HG02885 (cell line): ENCODE data around the gene RIMS3.
A peak's percentile ranks its signal among the peaks of the same experiment; 100 is the strongest.
"Not testable (repeated sequence)": the region's sequence is repeated elsewhere in the genome, so short reads cannot be mapped to it uniquely, and the experiment has no call there.

ENCODE experiments used
- ATAC-seq: cut with Tn5 transposase; IDR thresholded peaks from one replicate; pipeline ENCODE4 v1.9.1; 2021; ENCODE audit warnings: mild to moderate bottlenecking; ENCODE audit not compliant: unreplicated experiment, poor library complexity

RIMS3 gene

GRCh38 chr1:40635763-40636500, 29.6 kb downstream of the RIMS3 start:
- ATAC-seq = no peak

- ATAC-seq = no peak
Measured at GRCh38 chr1:40634901-40635655, 30.4 kb downstream of the RIMS3 start.

GRCh38 chr1:40633931-40634376, 31.5 kb downstream of the RIMS3 start:
- ATAC-seq = no peak

DNA sequence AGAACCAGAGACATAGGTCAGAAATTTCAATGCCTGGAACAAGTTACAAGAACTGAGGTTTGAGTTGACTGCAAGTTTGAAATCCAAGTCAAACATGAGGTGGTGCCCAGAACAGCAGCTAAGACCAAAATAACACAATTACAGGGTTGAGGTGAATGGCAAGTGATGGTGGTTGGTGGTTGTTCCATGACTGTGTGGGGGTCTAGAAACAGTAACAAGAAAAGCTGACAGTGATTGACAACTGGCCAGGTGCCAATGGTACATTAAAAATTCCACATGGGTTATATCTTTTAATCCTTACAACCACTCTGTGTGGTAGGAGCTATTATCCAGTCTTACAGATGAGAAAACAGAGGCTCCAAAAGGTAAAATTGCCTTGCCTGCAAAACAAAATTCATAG, 32.0 kb downstream of the RIMS3 start:
- ATAC-seq = no peak

DNA sequence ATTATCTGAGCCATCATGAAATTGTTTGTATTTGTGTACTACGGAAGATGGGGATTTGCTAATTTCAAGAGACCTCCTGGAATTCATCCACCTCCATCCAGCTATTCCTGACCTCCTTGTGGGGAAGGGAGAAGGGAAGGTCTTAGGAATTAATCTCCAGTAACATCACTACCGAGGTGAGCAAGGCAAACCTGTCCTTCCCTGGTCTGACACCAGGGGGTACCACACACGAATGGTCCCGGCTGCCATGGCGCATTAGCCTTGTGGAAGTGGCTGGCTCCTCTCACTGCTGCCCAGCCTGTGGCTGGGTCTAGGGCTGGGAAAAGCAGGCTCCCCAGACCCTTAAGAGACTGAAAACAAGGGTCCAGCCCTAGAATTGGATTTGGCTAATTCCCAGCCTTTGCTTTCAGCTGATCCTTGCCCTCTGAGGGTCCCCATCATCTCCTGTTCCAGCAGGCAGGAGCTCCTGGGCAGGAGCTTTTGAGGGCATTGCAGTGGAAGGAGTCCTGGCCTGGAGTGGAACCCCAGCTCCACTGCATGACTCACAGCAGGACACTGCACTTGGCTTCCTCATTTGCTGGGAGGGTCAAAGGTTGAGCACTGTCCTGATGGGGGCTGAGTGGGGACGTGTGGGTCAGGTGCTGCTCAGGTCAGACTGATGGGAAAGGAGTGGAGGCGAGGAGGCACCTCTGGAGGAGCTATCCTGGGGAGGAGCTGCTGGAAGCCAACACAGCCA, 34.8 kb downstream of the RIMS3 start:
- ATAC-seq = no peak

GRCh38 chr1:40629546-40629945, 35.9 kb downstream of the RIMS3 start:
- not testable (repeated sequence) for ATAC-seq

DNA sequence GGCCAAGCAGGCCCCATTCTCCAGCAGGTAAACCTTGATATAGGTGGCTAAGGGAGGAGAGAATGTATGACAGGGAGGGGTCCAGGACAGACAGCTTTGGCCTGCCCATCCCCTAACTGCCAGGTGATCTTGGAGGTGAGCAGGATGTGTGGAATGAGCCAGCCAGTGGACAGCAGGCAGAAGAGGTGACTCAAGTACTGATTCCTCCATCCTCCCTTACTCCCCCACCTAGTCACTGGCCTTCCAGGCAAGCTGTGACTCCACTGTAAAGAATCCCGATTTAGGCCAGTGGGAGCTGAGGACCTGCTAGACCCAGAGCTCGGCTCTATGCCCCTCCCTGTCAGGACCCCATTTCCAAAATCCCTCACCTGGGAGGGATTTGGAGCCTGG, 36.6 kb downstream of the RIMS3 start:
- ATAC-seq = no peak

- peak; percentile 50 for ATAC-seq
Measured at GRCh38 chr1:40627987-40628902, 37.2 kb downstream of the RIMS3 start.

DNA sequence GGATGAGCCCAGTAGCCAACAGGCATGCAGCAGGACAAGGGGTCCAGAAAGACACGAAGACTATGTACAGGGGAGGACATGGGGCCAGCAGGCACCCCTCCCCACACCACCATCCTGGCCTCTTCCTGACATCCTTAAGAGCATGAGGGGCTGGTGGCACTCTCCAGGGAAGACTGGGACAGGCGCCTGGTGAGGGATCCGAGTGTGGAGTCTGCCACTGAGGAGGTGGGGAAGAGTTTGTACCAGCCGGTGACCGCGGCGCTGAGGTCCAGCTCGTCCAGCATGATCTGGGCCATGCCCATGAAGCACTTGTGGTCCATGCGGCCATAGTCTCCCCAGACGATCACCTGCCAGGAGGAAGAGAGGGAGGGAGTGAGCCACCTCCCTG, 39.1 kb downstream of the RIMS3 start:
- ATAC-seq = no peak

- ATAC-seq = no peak
Measured at GRCh38 chr1:40625476-40626382, 39.8 kb downstream of the RIMS3 start.

GRCh38 chr1:40625076-40625475, 40.4 kb downstream of the RIMS3 start:
- ATAC-seq = no peak

DNA sequence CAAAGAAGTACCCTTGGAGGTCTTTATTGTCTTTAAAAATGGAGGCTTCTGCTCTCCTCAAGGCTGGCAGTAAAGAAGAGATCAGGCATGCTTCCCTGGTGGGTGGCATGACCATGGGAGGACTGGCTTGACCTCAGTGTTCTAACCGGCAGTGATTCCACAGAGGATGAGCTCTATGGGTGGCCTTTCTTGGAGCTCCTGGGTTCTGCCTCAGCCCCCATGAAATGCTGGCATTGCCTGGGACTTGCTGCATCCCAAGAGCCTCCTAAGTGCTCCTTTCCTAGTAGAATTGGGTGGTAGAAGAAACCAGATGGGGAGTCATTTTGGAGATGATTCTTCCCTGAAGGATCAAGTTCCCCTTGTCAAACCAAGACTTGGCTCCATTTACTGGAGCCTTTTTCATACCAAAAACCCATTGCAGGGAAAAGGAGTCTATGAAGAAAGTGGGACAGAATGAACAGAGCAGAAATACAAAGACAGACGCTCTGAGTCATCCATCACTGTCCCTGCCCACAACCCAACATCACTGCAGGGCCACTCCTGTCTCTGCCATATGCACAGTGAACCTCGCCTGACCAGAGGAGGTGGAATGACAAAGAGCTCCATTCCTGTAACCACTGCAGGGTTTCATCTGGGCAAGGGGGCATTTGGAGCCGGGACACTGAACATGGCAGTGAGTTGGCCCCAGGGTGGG, 42.4 kb downstream of the RIMS3 start:
- no peak for ATAC-seq

DNA sequence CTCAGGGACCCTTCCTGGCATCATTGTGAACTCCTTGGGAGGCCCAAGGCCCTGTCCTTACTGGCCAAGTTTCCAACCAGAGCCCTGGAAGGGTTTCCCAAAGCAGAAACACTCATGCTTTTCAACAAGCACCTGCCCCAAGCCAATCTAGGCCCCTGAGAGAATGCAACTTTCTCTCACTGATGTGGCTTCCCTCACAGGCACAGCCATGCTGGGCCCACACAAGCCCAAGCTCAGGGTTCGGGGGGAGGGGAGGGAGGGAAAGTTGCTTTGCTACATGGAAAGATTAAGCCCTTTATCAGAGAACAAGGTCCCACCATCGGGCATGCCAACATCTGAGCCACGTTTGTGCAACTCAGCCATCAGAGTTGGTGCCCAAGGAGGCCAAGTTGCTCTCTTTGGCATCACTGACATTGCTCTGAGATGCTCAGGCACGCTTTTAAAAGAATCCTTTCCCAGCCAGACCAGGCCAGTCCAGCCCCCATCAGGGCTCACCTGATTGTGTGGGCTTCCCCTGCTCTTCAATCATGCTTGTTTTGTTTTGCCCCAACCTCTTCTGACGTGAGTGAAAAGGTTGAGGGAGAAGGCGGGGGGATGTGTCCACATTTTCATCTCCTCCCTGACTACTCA, 43.5 kb downstream of the RIMS3 start:
- no peak for ATAC-seq

GRCh38 chr1:40620586-40621210, 44.8 kb downstream of the RIMS3 start:
- no peak for ATAC-seq

GRCh38 chr1:40620150-40620549, 45.3 kb downstream of the RIMS3 start:
- ATAC-seq = no peak

GRCh38 chr1:40618108-40618507, 47.4 kb downstream of the RIMS3 start:
- no peak for ATAC-seq

GRCh38 chr1:40612345-40612831, 53.1 kb downstream of the RIMS3 start:
- no peak for ATAC-seq
